GDM1 (cell line): ENCODE measurements around the gene EME2.
A peak's percentile ranks its signal among the peaks of the same experiment; 100 is the strongest.
"Not testable (repeated sequence)": the region's sequence is repeated elsewhere in the genome, so short reads cannot be mapped to it uniquely, and the experiment has no call there.

Source experiments
- DNase-seq: peaks from one replicate; lab custom pipeline; 2025; lab: John Stamatoyannopoulos, UW

Gene EME2

DNA sequence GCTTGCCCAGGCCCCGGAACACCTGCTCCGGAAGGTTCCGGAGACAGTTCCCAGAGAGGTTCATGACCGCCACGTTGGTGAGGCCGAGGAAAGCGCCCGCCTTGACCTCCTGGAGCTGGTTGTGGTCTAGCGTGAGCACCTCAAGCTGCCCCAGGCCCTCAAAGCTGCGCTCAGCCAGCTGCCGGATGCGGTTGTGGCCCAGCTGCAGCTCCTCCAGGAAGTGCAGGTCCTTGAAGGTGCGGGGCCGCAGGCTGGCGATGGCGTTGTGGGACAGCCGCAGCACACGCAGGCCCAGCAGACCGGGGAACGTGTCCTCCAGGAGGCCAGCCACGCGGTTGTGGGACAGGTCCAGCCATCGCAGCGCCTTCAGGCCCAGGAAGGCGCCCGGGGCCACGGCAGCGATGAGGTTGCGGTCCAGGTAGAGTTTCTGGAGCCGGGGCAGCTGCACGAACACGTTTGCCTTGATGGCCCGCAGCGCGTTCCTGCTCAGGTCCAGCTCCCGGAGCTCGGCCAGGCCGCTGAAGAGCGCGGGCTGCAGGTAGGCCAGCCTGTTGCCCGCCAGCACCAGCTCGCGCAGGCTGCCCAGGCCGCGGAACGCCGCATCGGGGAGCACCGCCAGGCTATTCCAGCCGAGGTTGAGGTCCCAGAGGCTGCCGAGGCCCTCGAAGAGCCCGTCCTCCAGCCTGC, 18.8 kb downstream of the EME2 start:
- no peak for DNase-seq

DNA sequence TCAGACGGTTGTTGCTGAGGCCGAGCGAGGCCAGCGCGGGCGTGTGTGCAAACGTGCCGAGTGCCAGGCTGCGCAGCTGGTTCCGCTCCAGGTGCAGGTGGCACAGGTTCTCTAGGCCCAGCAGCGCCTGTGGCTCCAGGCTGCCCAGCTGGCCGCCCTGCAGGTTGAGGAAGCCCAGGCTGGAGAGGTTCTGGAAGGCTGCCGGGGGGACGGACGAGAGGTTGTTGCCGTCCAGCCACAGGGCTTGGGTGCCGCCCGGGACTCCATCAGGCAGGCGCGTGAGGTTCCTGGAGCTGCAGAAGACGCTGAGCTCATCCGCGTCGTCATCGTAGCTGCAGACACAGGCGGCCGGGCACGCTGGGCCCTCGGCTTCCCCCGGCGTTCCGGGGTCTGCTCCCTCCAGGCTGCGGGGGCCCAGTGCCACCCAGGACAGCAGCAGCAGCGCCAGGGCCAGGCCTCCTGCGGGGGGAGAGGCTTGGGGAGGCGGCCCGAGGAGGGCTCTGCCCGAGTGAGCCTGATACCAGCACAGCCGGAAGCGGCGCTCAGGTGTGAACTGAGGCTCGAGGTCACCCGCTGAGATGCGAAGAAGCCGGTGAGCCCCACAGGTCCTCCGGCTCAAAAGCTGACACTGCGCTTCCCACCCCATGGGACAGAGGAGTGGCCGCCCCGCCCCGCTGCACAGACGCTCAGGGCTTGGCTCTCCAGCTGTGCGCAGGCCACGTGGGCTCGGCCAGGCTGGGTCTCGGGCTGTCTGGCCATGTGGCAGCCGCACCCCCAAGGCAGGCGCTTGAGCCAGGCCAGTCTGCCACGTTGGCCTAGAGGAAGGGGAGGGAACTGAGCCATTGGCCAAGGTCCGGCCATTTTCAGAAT, 19.6 kb downstream of the EME2 start:
- DNase-seq, result no peak

DNA sequence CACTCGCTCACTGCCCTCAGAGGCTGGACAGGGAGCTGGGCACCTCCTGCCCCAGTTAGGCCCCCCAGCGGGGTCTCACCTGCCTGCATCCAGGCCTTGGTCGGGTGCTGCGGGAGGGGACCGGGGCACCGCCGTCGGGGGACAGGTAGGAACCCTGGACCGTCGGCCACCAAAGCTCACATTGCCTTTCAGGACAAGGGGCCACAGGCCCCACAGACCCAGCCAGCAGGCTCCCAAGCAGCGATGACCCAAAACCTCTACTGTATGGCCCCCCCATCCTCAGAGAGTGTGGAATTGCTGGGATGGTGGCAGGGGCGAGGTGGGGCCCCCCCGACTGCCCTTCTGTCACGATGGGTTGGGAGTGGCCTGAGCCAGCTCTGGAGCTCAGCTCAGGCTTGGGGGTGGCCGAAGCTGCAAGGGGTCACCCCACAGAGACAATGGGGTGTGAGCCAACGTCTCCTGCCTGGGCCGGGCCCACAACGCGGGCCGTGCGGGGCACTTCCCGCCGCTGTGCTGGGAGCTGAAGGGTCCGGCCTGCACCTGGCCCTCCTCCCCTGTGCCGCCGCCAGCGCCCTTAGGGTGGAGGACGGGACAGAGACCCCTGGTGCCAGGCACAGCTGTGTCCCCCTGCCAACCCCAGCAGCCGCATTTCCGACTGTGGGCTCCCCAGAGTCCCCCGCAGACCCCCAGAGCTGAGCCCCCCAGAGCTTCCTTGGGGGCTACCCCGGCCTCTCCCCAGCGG, 20.4 kb downstream of the EME2 start:
- DNase-seq, result no peak

DNA sequence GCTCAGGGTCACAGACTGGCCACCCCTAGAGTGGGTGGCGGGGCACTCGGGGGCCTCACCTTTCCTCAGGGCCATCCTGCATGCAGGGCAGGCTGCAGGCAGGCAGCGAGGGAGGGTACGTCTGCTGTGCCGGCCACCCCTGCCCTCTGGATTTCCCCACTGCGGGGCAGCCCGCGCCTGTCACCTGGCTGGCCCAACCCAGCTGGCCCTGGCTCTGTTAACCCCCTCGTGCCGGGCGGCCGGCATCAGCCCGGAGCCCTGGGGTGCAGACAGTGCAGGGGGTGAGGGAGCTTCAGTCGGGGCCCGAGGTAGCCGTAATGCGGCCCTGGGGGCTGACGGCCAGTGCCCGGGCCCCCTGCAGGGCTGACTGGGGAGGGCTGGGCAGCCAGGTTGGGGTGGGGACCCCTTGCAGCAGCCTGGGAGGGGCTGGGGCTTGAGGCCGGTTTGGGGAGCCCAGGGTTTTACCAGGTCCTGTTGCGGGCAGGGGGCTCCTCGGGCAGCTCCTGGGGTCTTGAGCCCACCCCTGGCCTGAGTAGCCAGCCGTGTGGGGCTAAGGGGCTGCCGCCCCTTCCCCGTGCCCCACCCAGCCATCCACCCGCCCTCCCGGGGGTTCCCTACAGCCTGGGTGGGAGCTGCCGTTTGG, 21.1 kb downstream of the EME2 start, which contains the start of gene IGFALS:
Gene IGFALS (minus strand): TSS at position 128 of the 643 bp plus-strand sequence. CDS start 53 bp downstream, at position 75.
- DNase-seq, result no peak

DNA sequence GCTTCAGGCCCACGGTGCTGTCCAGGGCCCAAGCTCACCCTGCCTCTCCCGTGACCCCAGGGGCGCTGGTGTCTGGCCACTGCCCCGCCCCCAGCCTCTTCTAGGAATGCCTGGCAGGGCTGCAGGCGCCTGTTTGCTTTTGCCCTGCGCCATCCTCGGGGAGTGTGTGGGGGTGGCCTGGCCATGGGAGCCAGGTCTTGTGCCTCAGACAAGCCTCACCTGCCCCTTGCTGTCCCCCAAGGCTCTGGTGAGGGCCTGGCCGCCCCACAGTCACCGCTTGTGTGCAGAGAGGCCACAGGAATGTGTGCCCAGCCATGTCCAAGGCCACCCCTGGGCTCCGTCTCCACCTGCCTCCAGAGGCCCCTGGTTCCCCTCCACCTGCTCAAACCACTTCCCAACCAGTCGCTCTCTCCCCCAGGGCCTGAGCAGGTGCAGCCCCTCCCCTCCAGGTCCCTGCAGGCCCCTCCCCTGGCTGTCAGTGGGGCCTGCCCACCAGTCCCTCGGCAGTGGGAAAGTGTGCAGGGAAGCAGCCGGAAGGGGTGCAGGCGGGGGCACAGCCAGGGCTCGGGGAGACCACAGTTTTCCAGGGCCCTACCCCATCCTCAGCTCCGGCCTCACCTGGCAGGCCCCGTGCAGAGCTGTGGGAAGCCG, 21.7 kb downstream of the EME2 start:
- DNase-seq, result no peak

DNA sequence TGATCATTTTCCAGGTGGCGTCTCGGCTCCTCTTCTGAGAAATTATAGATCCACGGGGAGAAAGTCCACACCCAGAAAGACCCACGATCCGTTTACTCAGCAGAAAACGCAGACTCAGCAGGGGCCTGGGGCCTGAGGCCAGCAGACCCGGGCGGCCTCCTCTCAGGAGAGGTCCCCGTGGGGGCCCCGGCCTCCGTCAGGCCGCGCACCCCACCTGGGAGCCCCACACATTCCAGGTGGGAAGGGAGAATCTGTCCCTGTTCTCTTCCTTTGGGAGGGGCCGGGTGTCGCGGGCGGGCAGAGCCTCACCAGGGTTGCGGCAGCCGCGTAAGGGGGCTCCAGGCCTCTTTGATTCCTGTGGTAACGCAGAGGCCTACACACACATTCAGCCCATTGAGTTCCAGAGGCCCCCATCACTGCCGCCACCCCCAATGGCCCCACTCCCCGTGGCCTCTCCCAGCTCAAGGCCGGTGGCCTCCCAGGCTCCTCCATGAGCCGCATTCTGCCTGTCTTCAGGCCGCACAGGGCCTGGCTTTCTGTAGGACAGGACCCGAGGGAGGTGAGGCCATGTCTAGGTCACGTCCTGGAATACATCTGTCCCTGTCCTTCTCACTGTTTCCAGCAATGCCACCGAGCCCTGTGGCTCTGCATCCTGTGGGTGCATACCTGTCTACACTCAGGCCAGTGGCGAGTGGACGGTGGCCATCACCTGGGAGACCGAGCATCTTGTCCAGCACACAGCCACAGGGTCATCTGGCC, 22.5 kb downstream of the EME2 start:
- DNase-seq, result no peak

DNA sequence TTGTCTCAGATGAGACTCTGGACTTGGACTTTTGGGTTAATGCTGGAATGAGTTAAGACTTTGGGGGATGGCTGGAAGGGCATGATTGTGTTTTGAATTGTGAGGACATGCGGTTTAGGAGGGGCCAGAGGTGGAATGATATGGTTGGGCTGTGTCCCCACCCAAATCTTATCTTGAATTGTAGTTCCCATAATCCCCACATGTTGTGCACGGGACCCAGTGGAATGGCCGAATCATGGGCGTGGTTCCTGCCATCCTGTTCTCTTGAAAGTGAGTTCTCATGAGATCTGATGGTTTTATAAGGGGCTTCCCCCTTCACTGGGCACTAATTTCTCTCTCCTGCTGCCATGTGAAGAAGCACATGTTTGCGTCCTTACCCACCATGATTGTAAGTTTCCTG, 26.7 kb downstream of the EME2 start:
- DNase-seq, result not testable (repeated sequence)

DNA sequence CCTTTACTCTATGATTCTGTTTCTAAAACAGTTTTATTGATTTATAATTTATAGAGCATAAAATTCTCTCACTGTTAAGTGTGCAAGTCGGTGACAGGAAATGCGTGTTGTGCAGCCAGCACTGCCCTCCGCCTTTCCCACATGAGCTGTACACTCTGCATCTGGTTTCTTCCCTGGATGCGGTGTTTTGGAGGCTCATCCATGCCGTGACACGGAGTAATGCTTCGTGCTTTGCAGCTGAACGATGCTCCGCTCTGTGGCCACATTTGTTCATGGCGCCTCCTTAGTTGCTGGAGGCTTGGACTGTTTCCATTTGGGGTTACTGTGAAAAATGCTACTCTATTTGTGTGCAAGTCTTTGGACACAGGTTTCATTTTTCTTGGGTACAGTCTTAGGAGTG, 28.1 kb downstream of the EME2 start:
- no peak for DNase-seq

DNA sequence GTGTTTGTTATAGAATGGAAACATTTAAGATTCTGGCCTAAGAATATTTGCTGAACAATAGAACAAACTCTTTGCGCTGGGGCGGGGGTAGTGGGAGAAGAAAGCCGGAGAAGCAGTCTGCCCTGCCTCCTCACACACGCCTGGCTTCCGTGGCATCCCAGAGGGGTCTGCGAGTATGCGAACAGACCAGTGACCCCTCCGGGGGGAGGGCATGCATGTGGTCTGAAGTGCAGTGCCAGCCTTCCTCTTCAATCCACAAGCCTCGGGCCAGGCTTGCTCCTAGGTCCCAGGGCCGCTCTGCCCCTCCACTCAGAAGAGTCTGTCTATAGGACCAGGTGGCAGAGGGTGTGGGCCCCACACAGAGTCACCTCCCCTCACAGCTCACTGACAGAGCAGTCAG, 35.0 kb downstream of the EME2 start:
- no peak for DNase-seq

DNA sequence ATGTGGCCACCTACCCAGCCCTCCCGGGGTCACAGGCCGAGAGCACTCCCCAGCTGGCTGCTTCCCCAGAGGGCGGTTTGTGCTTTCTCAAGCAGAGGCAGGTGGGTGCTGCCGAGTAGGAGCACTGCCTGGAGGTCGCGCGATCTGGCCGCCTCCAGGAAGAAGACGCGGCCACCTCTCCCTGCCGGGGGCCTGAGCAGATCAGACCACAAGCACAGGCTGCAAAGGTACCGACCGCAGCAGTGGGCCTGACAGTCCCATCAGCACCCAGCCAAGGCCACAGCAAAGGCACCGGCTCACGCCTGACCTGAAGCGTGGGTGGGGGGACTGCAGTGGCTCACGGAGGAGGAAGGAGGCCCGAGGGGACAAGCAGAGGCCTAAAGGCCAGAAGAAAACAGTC, 36.1 kb downstream of the EME2 start:
- DNase-seq, result no peak

DNA sequence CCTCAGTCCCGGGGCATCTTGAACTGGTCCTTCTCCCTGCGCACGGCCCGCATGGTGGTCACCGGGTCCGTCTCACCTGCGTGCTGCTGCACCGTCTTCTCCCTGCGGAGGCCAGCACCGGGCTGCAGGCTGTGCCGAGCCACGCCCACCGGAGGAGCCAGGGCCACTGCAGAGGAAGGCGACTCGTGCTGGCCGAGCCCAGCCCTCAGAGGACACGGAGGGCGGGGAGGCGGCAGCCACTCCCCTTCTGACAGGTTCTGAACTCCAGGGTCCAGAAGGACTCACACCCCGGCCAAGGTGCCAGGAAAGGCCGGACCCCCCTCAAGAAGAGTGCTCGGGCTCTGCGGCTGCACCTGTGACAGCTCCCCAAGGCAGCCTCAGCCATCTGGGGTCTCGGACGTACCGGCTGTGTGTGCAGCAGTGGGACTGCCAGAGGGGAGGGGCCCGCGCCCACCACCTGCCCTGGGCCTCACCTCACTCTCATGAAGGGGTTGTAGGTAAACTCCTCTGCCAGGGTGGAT, 36.7 kb downstream of the EME2 start:
- no peak for DNase-seq

DNA sequence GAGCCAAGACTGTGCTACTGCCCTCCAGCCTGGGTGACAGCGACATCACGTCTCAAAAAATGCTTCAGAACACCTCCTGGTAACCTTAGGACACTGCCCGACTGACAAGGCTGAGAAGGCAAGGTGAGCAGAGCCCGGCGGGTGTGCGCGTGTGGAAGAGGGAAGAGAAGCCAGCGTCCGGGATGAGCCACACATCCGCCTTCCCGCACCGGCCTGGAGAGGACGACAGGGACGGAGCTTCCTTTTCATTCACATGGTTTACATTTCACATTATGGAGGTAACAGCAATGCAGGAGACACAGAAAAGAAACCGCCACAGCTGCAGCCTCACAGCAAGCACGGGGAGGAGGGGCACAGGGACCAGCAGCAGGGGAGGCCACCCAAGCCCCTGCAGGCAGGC, 37.5 kb downstream of the EME2 start:
- DNase-seq, result no peak

DNA sequence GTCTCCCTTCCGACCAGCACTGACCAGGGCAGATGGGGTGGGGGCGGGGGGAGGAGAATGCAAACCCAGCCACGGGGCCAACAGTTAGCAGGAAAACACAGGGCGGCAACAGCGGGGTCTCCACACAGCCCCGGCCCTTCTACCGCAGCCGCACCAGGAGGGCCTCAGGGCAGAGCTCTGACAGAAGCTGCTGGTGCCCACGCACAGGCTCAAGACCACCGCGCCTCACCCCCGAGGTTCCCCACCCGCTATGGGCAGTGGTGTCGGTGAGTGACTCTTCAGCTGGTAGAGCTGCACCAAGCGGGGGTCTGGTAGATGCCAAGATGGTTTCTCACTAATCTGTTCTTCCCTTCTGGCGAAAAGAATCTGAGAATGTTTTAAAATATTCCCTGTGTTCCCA, 37.9 kb downstream of the EME2 start:
- DNase-seq, result no peak

DNA sequence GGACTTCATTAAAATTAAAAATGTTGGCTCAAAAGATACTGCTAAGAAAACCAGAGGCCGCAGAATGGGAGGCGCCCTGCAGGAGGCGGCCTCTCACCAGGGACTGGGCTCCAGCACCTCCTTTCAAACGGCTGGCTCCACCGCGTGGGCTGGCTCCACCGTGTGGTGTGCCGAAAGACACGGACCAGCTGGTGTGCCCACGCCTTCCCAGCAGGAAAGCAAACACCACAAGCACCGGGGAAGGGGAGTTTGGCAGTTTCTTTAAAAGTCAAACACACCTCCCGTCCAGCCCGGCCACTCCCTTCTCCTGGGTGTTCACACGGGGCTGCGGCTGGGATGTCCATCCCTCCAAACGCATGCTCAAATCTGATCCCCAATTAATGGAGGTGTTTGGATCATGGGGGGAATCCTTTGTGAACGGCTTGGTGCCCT, 40.1 kb downstream of the EME2 start:
- peak; percentile 12 for DNase-seq

DNA sequence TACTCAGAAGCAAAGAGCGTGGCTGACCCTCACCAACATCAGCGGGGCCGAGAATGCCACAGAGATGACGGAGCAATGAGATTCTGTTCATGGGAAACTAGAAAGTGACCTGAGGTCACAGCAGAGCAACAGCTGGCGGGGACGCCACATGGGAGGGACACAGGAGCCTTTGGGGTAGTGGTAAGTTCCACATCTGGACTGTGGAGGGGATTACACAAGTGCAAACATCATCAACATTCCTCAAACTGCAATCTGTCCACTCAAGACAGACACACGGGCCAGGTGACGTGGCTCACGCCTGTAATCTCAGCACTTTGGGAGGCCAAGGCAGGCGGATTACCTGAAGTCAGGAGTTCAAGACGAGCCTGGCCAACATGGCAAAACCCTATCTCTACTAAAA, 42.9 kb downstream of the EME2 start:
- DNase-seq, result no peak

DNA sequence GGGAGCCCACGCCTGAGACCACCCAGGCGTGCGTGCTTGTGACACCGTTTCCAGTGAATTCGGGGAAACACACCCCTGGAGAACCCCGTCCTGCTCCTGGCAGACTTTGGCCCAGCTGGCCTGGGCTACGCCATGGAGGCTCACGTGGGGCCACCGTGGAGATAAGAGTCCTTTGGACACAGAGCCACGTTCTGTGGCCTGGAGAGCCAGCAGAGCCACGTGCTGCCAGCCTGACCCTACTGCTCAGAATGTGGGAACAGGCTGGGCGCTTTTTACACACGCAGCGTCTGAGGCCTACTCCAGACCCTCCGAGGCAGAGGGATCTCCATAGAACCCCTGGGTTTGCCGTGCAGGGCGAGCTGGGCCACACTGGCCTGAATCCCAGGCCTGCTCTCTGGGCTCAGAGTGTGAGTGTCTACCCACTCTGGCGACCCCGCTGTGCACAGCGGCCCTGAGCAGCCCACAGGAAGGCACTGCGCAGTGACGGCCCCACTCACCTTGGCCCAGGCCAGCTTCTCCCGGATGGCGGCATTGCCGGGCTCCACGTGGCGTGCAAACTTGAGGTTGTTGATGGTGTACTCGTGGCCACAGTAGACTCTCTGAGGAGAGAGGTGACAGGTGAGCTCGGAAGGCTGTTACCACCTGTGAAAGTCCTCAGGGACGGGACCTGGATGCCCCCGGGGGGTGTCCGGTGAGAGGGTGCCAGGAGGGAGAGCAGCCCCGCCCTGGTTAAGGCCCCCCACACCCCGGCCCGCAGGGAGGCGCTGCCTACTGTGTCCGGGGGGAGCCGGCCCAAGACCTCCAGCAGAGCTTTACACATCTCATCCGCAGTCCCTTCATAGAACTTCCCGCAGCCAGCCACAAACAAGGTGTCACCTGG, 44.0 kb downstream of the EME2 start:
- DNase-seq, result no peak

DNA sequence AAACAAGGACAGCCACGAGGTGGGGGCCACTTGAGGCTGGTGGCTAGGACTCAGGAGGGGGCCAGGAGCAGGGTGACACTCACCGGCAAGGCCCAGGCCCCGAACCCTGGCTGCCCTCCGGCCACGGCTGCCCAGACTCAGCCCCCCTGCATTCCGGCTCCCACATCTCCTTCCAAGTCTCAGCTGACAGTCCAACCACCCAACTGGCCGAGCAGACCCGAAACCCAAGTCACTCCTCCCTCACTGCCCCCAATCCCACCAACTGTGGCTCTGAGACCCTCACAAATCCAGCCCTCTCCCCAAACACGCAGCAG, 44.6 kb downstream of the EME2 start:
- DNase-seq, result no peak

DNA sequence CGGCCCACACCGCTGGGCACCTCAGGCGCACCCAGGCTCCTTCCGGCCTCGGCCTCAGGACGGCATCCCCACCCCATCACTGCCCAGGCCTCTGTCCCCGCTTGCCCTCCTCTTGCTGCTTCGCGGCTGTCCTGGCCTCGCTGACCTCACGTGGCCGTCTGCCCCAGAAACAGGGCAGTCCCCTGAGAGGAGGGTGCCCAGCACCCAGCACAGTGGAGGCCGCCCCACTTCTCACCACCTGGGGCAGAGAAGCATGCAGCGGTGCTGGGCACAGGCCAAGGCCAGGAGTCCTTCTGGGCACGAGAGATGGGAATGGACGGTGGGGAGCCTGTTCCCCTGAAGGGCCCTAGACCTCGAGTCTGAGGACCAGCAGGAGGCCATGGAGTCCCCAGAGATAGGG, 45.1 kb downstream of the EME2 start:
- DNase-seq, result no peak

DNA sequence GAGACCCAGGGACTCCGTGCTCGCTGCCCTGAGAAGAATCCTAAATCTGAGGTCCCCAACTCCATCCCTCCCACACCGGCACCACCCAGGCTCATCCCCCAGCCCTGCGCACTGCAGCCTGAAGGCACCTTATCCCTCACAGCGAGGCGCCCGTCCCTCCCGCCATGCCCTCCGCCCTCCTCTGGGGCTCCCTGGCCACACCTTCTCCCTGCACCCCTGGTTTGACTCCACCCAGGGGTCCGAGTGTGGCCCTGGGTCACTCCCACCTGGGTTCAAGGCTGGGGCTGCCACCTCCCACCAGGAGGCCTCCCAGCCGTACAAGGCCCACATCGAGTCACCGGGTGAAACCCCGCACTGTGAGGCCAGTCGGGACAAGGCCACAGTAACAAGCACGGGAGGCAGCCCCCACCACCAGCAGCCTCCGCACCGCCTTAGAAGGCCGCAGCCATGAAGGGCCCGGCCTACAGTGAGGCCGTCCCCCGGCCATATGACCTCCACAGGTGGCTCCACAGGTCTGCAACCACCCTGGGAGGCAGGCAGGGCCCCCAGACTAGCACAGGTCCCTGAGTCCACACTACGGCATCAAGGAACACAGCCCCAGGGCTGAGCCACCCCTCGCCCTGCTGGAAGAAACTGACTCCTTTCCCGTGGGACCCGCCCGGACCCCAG, 45.7 kb downstream of the EME2 start:
- DNase-seq, result no peak
